ENCODE measurements around the gene ITGA3. TPM values are rescaled to one million over a fixed set of nuclear protein-coding genes. Genes with fewer than 3 reads are reported as not detected.

The ITGA3 gene
- total RNA-seq, 2 donors from 2014 or later = 31.0 to 36.3 TPM

GRCh38 chr17:50133028-50133768 is 77.3 kb downstream of the ITGA3 start:
- Histone ChIP-seq H3K4me1 (peaks cover 33% of the 10 kb centered on the region), H3K9me3 (no peaks in the 10 kb centered on the region), H3K4me3 (no peak overlapping the region), H3K36me3 (replicated peaks in 1 of 2; ENCODE audit: insufficient read depth in 1 of 2, low read depth in 2 of 2) (peaks cover 0 to 6% of the 10 kb centered on the region in 2 donors), H3K27me3 (peaks cover 0 to 3% of the 10 kb centered on the region in 2 donors), H3K27ac (no peak overlapping the region)
- ATAC-seq = peak; percentile 9
- peak in 1 of 4 donors; percentile 71 for DNase-seq
- intact Hi-C loops (cut with DNase I) = no loop called here
- TF ChIP-seq CTCF (IDR thresholded peaks at IDR 0.05) (no peak), POLR2A (IDR thresholded peaks at IDR 0.05) (no peak)
- WGBS, 2 donors = 65 to 70% methylated on average over 5 to 7 of the region's 7 CpGs

GRCh38 chr17:50133769-50134099 is 77.8 kb downstream of the ITGA3 start:
- Histone ChIP-seq H3K36me3 (replicated peaks in 1 of 2; ENCODE audit: insufficient read depth in 1 of 2, low read depth in 2 of 2) (peaks cover 5 to 10% of the 10 kb centered on the region in 2 donors), H3K27ac (no peak overlapping the region), H3K4me1 (peaks cover 29% of the 10 kb centered on the region), H3K9me3 (no peaks in the 10 kb centered on the region), H3K27me3 (peaks cover 0 to 3% of the 10 kb centered on the region in 2 donors), H3K4me3 (no peak overlapping the region)
- DNase-seq (no peak), ATAC-seq (no peak)
- intact Hi-C loops (cut with DNase I) = no loop called here
- WGBS, 2 donors = 52 to 58% methylated on average over 12 to 16 of the region's 16 CpGs
- TF ChIP-seq CTCF (IDR thresholded peaks at IDR 0.05) (no peak), POLR2A (IDR thresholded peaks at IDR 0.05) (no peak)

- Histone ChIP-seq H3K4me3 (no peak overlapping the region), H3K4me1 (peaks cover 24% of the 10 kb centered on the region), H3K27me3 (peaks cover 0 to 3% of the 10 kb centered on the region in 2 donors), H3K36me3 (replicated peaks in 1 of 2; ENCODE audit: insufficient read depth in 1 of 2, low read depth in 2 of 2) (peaks cover 12 to 18% of the 10 kb centered on the region in 2 donors), H3K27ac (no peak overlapping the region), H3K9me3 (no peaks in the 10 kb centered on the region)
- intact Hi-C loops (cut with DNase I) = no loop called here
- WGBS, 2 donors = 77 to 84% methylated on average over 12 to 14 of the region's 16 CpGs
- no peak for TF ChIP-seq CTCF (IDR thresholded peaks at IDR 0.05)
- TF ChIP-seq POLR2A (IDR thresholded peaks at IDR 0.05) = no peak
- no peak for ATAC-seq
- no peak for DNase-seq
These were observed 78.5 kb downstream of the ITGA3 start for GRCh38 chr17:50134206-50135110.

- DNase-seq (peak in 2 of 4 donors; percentile 37 to 43), ATAC-seq (no peak)
- Histone ChIP-seq H3K9me3 (no peaks in the 10 kb centered on the region), H3K27ac (no peak overlapping the region), H3K36me3 (replicated peaks in 1 of 2; ENCODE audit: insufficient read depth in 1 of 2, low read depth in 2 of 2) (peaks cover 15 to 20% of the 10 kb centered on the region in 2 donors), H3K4me3 (no peak overlapping the region), H3K27me3 (no peaks in the 10 kb centered on the region), H3K4me1 (peaks cover 15% of the 10 kb centered on the region)
- WGBS, 2 donors = 88% methylated on average over 7 to 15 of the region's 16 CpGs
- TF ChIP-seq CTCF (IDR thresholded peaks at IDR 0.05) = no peak
- no peak for TF ChIP-seq POLR2A (IDR thresholded peaks at IDR 0.05)
- intact Hi-C loops (cut with DNase I) = no loop called here
These were observed 79.6 kb downstream of the ITGA3 start for GRCh38 chr17:50135316-50136095.
